GM23338 (cell line): ENCODE measurements around the gene PRKG2. TPM values are rescaled to one million over a fixed set of nuclear protein-coding genes. Genes with fewer than 3 reads are reported as not detected.
A peak's percentile ranks its signal among the peaks of the same experiment; 100 is the strongest.

ENCODE experiments used
- ATAC-seq: fragments of 200-7000 bp; cut with Tn5 transposase; 3 replicates; pipeline ENCODE4 v1.9.1; 2020
- DNase-seq: peaks from one replicate; pipeline ENCODE4 v3.0.0-alpha.2; 2015; ENCODE audit warnings: low spot score
- H2AFZ ChIP-seq: fragments of 200-600 bp; sonication (generic); 2 replicates; pipeline ENCODE4 v1.8.0; 2016; ENCODE audit warnings: antibody characterized with exemption, mild to moderate bottlenecking, moderate library complexity
- H3F3A ChIP-seq: fragments of 200-600 bp; sonication (generic); replicated peaks from 2 replicates; pipeline ENCODE4 v1.8.0; 2017; ENCODE audit warnings: antibody characterized with exemption, mixed run types, low read depth
- H3K27ac ChIP-seq: fragments of 200-600 bp; sonication (generic); 2 replicates; pipeline ENCODE4 v1.6.1; 2016; ENCODE audit warnings: low read depth
- H3K27me3 ChIP-seq: fragments of 200-600 bp; sonication (generic); 2 replicates; pipeline ENCODE4 v1.8.0; 2016; ENCODE audit warnings: mild to moderate bottlenecking, mixed run types, moderate library complexity; ENCODE audit not compliant: insufficient read depth
- H3K36me3 ChIP-seq: fragments of 200-600 bp; sonication (generic); 2 replicates; pipeline ENCODE4 v1.8.0; 2016; ENCODE audit warnings: mild to moderate bottlenecking; ENCODE audit not compliant: insufficient read depth
- H3K4me1 ChIP-seq: fragments of 200-600 bp; sonication (generic); 2 replicates; pipeline ENCODE4 v1.8.0; 2016; ENCODE audit warnings: mild to moderate bottlenecking, moderate library complexity; ENCODE audit not compliant: insufficient read depth
- H3K4me2 ChIP-seq: fragments of 200-600 bp; sonication (generic); 2 replicates; pipeline ENCODE4 v1.7.1; 2017; ENCODE audit warnings: mixed run types
- H3K4me3 ChIP-seq: fragments of 200-600 bp; sonication (generic); 2 replicates; pipeline ENCODE4 v1.6.1; 2016; ENCODE audit warnings: mixed run types
- H3K79me2 ChIP-seq: fragments of 200-600 bp; sonication (generic); replicated peaks from 2 replicates; pipeline ENCODE4 v1.8.0; 2017; ENCODE audit warnings: mild to moderate bottlenecking; ENCODE audit not compliant: insufficient read depth
- H3K9me2 ChIP-seq: fragments of 200-600 bp; sonication (generic); 2 replicates; pipeline ENCODE4 v1.8.0; 2017; ENCODE audit not compliant: insufficient read depth
- H4K20me1 ChIP-seq: fragments of 200-600 bp; sonication (generic); replicated peaks from 2 replicates; pipeline ENCODE4 v1.8.0; 2017; ENCODE audit warnings: mild to moderate bottlenecking; ENCODE audit not compliant: insufficient read depth
- H3K27ac Mint-ChIP-seq: 2 replicates; pipeline ENCODE4 v1.8.0; 2020; ENCODE audit warnings: inconsistent platforms, mild to moderate bottlenecking, moderate library complexity, mixed read lengths
- H3K27me3 Mint-ChIP-seq: 3 replicates; pipeline ENCODE4 v1.8.0; 2022; ENCODE audit warnings: low read depth, mild to moderate bottlenecking, moderate library complexity, mixed read lengths, inconsistent platforms; ENCODE audit not compliant: insufficient read depth, poor library complexity
- H3K36me3 Mint-ChIP-seq: 3 replicates; pipeline ENCODE4 v1.8.0; 2021; ENCODE audit warnings: low read depth, mild to moderate bottlenecking, inconsistent platforms, moderate library complexity, mixed read lengths
- H3K4me1 Mint-ChIP-seq: 3 replicates; pipeline ENCODE4 v1.8.0; 2020; ENCODE audit warnings: mild to moderate bottlenecking, inconsistent platforms, mixed read lengths
- H3K4me3 Mint-ChIP-seq: 3 replicates; pipeline ENCODE4 v1.8.0; 2021; ENCODE audit warnings: moderate library complexity, mild to moderate bottlenecking, inconsistent platforms, mixed read lengths
- H3K9me3 Mint-ChIP-seq: 3 replicates; pipeline ENCODE4 v1.8.0; 2020; ENCODE audit warnings: moderate library complexity, mild to moderate bottlenecking, inconsistent platforms, mixed read lengths
- CREB1 ChIP-seq: fragments of 250-450 bp; sonication (Bioruptor Pico); IDR thresholded peaks from 2 replicates; pipeline ENCODE4 v1.5.0; 2020; ENCODE audit warnings: low read depth, mild to moderate bottlenecking, moderate library complexity
- EZH2 ChIP-seq: fragments of 200-600 bp; sonication (generic); IDR thresholded peaks from one replicate; pipeline ENCODE4 v1.8.0; 2017; ENCODE audit warnings: antibody characterized with exemption, mild to moderate bottlenecking, low read depth; ENCODE audit not compliant: unreplicated experiment
- JUNB ChIP-seq: IDR thresholded peaks from one replicate; pipeline ENCODE4 v1.6.1; 2016; ENCODE audit warnings: antibody characterized with exemption; ENCODE audit not compliant: unreplicated experiment
- POLR2AphosphoS5 ChIP-seq: IDR thresholded peaks from 2 replicates; pipeline ENCODE4 v1.6.1; 2016; ENCODE audit warnings: antibody characterized with exemption, low read depth
- STAT1 ChIP-seq: IDR thresholded peaks from one replicate; pipeline ENCODE4 v1.6.1; 2016; ENCODE audit warnings: antibody characterized with exemption; ENCODE audit not compliant: unreplicated experiment
- ZNF114 ChIP-seq: fragments of 250-450 bp; sonication (Bioruptor Pico); IDR thresholded peaks from 2 replicates; pipeline ENCODE4 v1.5.0; 2020; ENCODE audit warnings: mild to moderate bottlenecking, moderate library complexity
- ZNF331 ChIP-seq: fragments of 250-450 bp; sonication (Bioruptor Pico); IDR thresholded peaks from 2 replicates; pipeline ENCODE4 v1.5.0; 2020; ENCODE audit warnings: low read depth, mild to moderate bottlenecking, moderate library complexity
- polyA plus RNA-seq: library from polyadenylated mRNA; unstranded; fragments of >200 nt; fragmentation: Nextera tagmentation; extraction: Ambion mirVana; gene quantifications from 2 replicates; pipeline ENCODE4 v1.2.1, GENCODE V29; 2016
- total RNA-seq: library from RNA; depleted of rRNA; stranded (reverse); fragments of >200 nt; shearing (Covaris generic); gene quantifications from 2 replicates; pipeline ENCODE4 v1.2.3, GENCODE V29; 2014
- TF ChIP-seq, protein P1 (sequence below): IDR thresholded peaks from 2 replicates; pipeline ENCODE4 v1.6.1; 2016; ENCODE audit warnings: antibody characterized with exemption
- TF ChIP-seq, protein P2 (sequence below): IDR thresholded peaks from one replicate; pipeline ENCODE4 v1.6.1; 2018; ENCODE audit warnings: antibody characterized with exemption; ENCODE audit not compliant: unreplicated experiment
- TF ChIP-seq, protein P3 (sequence below), 2 experiments: fragments of 200-600 bp in 1 of 2; sonication (generic) in 1 of 2; conservative IDR thresholded peaks; 2 replicates each; pipeline versions ENCODE4 v1.5.1 to v1.6.1; 2016 to 2017; ENCODE audit warnings: antibody characterized with exemption in 2 of 2, low read depth in 2 of 2, mild to moderate bottlenecking in 2 of 2, moderate library complexity in 1 of 2

The PRKG2 gene
- total and polyA plus RNA-seq, 2 experiments from 2014 or later: 1.9 to 3.6 TPM

DNA sequence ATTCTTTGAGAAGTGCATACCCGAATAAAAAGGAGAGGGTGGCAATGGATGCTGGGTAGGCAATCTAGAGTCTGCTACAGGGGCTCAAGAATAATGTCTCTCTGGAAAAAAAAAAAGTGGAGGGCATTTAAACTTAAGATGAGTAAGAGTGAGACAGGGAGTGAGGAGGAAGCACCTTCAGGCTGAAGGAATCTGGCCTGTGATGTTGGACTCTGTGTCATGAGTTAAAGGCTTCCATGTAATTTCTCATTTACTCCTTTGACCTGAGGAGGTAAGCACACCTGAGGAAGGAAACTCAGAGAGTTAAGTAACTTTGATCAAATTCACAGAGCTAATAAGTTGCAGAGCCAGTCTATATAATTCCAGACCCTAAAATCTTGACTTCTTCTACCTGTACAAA is 3.2 kb upstream of the PRKG2 start:
- H3K27ac Mint-ChIP-seq: no peak overlapping the region
- Histone ChIP-seq H3K4me3 (no peak overlapping the region), H3K27me3 (peaks cover 45% of the 10 kb centered on the region), H3K79me2 (no peaks in the 10 kb centered on the region), H3K4me1 (peaks cover 14% of the 10 kb centered on the region), H3K4me2 (no peak overlapping the region), H4K20me1 (no peaks in the 10 kb centered on the region), H2AFZ (peak overlapping the region; percentile 59; the same call in 1 of the 2 replicates), H3K27ac (no peak overlapping the region), H3K9me2 (peaks cover 9% of the 10 kb centered on the region; the same call in 1 of the 2 replicates), H3K36me3 (no peaks in the 10 kb centered on the region), H3F3A (no peaks in the 10 kb centered on the region)
- peaks cover 3% of the 10 kb centered on the region; the same call in 1 of the 3 replicates for H3K9me3 Mint-ChIP-seq
- no peak for DNase-seq
- H3K4me3 Mint-ChIP-seq: no peak overlapping the region
- TF ChIP-seq ZNF114 (no peak), CREB1 (CRISPR knock-in tag) (no peak), EZH2 (no peak), JUNB (no peak), ZNF331 (CRISPR knock-in tag) (no peak)
- TF ChIP-seq, protein P1, sequence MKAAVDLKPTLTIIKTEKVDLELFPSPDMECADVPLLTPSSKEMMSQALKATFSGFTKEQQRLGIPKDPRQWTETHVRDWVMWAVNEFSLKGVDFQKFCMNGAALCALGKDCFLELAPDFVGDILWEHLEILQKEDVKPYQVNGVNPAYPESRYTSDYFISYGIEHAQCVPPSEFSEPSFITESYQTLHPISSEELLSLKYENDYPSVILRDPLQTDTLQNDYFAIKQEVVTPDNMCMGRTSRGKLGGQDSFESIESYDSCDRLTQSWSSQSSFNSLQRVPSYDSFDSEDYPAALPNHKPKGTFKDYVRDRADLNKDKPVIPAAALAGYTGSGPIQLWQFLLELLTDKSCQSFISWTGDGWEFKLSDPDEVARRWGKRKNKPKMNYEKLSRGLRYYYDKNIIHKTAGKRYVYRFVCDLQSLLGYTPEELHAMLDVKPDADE: no peak
- TF ChIP-seq, protein P2, sequence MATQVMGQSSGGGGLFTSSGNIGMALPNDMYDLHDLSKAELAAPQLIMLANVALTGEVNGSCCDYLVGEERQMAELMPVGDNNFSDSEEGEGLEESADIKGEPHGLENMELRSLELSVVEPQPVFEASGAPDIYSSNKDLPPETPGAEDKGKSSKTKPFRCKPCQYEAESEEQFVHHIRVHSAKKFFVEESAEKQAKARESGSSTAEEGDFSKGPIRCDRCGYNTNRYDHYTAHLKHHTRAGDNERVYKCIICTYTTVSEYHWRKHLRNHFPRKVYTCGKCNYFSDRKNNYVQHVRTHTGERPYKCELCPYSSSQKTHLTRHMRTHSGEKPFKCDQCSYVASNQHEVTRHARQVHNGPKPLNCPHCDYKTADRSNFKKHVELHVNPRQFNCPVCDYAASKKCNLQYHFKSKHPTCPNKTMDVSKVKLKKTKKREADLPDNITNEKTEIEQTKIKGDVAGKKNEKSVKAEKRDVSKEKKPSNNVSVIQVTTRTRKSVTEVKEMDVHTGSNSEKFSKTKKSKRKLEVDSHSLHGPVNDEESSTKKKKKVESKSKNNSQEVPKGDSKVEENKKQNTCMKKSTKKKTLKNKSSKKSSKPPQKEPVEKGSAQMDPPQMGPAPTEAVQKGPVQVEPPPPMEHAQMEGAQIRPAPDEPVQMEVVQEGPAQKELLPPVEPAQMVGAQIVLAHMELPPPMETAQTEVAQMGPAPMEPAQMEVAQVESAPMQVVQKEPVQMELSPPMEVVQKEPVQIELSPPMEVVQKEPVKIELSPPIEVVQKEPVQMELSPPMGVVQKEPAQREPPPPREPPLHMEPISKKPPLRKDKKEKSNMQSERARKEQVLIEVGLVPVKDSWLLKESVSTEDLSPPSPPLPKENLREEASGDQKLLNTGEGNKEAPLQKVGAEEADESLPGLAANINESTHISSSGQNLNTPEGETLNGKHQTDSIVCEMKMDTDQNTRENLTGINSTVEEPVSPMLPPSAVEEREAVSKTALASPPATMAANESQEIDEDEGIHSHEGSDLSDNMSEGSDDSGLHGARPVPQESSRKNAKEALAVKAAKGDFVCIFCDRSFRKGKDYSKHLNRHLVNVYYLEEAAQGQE: no peak
- TF ChIP-seq, protein P3, sequence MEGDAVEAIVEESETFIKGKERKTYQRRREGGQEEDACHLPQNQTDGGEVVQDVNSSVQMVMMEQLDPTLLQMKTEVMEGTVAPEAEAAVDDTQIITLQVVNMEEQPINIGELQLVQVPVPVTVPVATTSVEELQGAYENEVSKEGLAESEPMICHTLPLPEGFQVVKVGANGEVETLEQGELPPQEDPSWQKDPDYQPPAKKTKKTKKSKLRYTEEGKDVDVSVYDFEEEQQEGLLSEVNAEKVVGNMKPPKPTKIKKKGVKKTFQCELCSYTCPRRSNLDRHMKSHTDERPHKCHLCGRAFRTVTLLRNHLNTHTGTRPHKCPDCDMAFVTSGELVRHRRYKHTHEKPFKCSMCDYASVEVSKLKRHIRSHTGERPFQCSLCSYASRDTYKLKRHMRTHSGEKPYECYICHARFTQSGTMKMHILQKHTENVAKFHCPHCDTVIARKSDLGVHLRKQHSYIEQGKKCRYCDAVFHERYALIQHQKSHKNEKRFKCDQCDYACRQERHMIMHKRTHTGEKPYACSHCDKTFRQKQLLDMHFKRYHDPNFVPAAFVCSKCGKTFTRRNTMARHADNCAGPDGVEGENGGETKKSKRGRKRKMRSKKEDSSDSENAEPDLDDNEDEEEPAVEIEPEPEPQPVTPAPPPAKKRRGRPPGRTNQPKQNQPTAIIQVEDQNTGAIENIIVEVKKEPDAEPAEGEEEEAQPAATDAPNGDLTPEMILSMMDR (conservative IDR thresholded peaks at IDR 0.05; ENCODE audit: low read depth in 2 of 2): no peak
- peaks cover 16% of the 10 kb centered on the region; the same call in 2 of the 3 replicates for H3K4me1 Mint-ChIP-seq
- peaks cover 20% of the 10 kb centered on the region for H3K27me3 Mint-ChIP-seq
- ATAC-seq: no peak
- H3K36me3 Mint-ChIP-seq: no peaks in the 10 kb centered on the region

DNA sequence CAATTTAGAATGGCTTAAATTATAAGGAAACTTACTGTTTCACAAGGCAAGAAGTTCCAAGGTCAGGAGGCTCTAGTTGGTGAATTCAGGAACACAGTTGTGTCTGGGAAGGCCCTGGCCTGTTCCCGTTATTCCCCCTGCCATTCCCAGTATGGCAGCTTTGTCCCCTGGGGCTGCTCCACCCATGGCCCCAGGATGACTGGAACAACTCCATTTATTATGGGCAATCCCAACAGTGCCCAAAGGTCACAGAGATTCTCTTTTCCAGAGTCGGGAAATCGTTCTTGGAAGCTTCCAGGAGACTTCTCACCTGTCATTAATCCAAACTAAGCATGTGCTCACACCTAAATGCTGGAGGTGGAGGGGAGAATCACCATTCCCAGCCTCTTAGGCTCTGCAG is 2.8 kb upstream of the PRKG2 start:
- Histone ChIP-seq H3K79me2 (no peaks in the 10 kb centered on the region), H2AFZ (no peak overlapping the region), H3F3A (no peaks in the 10 kb centered on the region), H4K20me1 (no peaks in the 10 kb centered on the region), H3K9me2 (peaks cover 5% of the 10 kb centered on the region; the same call in 1 of the 2 replicates), H3K4me3 (no peak overlapping the region), H3K27me3 (peaks cover 49% of the 10 kb centered on the region), H3K4me2 (no peak overlapping the region), H3K27ac (no peak overlapping the region), H3K4me1 (peaks cover 14% of the 10 kb centered on the region), H3K36me3 (no peaks in the 10 kb centered on the region)
- no peak for DNase-seq
- Mint-ChIP-seq H3K9me3 (peaks cover 3% of the 10 kb centered on the region; the same call in 1 of the 3 replicates), H3K27me3 (peaks cover 20% of the 10 kb centered on the region), H3K4me3 (no peak overlapping the region), H3K27ac (no peak overlapping the region), H3K36me3 (no peaks in the 10 kb centered on the region), H3K4me1 (peaks cover 16% of the 10 kb centered on the region; the same call in 2 of the 3 replicates)
- ATAC-seq: no peak
- no peak for TF ChIP-seq ZNF331 (CRISPR knock-in tag)
- TF ChIP-seq POLR2AphosphoS5: no peak
- no peak for TF ChIP-seq STAT1
